ENCODE measurements around the gene TMEM271.
"Not testable (repeated sequence)": the region's sequence is repeated elsewhere in the genome, so short reads cannot be mapped to it uniquely, and the experiment has no call there.

- TF ChIP-seq CTCF (IDR thresholded peaks at IDR 0.05; ENCODE audit: extremely low read depth in 1 of 2, insufficient read depth in 1 of 2, low read depth in 1 of 2, low read length in 2 of 2); POLR2A (IDR thresholded peaks at IDR 0.05; ENCODE audit: low read depth, low read length); JUN (IDR thresholded peaks at IDR 0.05; ENCODE audit: borderline replicate concordance, insufficient read depth, insufficient read length, low read depth); MAX (IDR thresholded peaks at IDR 0.05; ENCODE audit: insufficient read depth, insufficient read length); EZH2 (IDR thresholded peaks at IDR 0.05; ENCODE audit: borderline replicate concordance, low read depth, low read length, severe bottlenecking); POLR2AphosphoS5 (IDR thresholded peaks at IDR 0.05; ENCODE audit: insufficient read depth, low read depth, low read length); FOS (IDR thresholded peaks at IDR 0.05; ENCODE audit: borderline replicate concordance, insufficient read depth, low read length); MYC (IDR thresholded peaks at IDR 0.05; ENCODE audit: low read depth, low read length); GATA2 (IDR thresholded peaks at IDR 0.05; ENCODE audit: insufficient read depth, insufficient read length, low read depth, low read length): not testable (repeated sequence)
Observed at GRCh38 chr4:565614-566013, 10.5 kb downstream of the TMEM271 start.

Data from endothelial cell of umbilical vein (primary cell).